KOPT-K1 (cell line): ENCODE measurements around the gene TRIM49.
"Not testable (repeated sequence)": the region's sequence is repeated elsewhere in the genome, so short reads cannot be mapped to it uniquely, and the experiment has no call there.

Source experiments
- H3K27ac ChIP-seq: fragments of 200-600 bp; sonication (generic); 2 replicates; pipeline ENCODE4 v1.5.1; 2016; ENCODE audit warnings: antibody characterized with exemption, mild to moderate bottlenecking, low read depth, low read length; ENCODE audit not compliant: poor library complexity, severe bottlenecking
- H3K36me3 ChIP-seq: fragments of 200-600 bp; sonication (generic); 2 replicates; pipeline ENCODE4 v1.5.1; 2017; ENCODE audit warnings: antibody characterized with exemption, mild to moderate bottlenecking, low read length, moderate library complexity; ENCODE audit not compliant: insufficient read depth
- H3K9me3 ChIP-seq: fragments of 200-600 bp; sonication (generic); 2 replicates; pipeline ENCODE4 v1.5.1; 2017; ENCODE audit warnings: antibody characterized with exemption, low read length, mild to moderate bottlenecking; ENCODE audit not compliant: insufficient read depth, poor library complexity, severe bottlenecking

The TRIM49 gene

GRCh38 chr11:89808475-89808874, at the start of gene TRIM49:
TRIM49 (minus strand) TSS chr11:89808575; CDS start chr11:89804469, 4,106 bp downstream.
- not testable (repeated sequence) for H3K27ac ChIP-seq, H3K9me3 ChIP-seq, H3K36me3 ChIP-seq

- H3K9me3 ChIP-seq, H3K36me3 ChIP-seq, H3K27ac ChIP-seq: not testable (repeated sequence)
Measured at GRCh38 chr11:89826694-89827093, 18.3 kb upstream of the TRIM49 start.

GRCh38 chr11:89820008-89820407, 11.6 kb upstream of the TRIM49 start:
- not testable (repeated sequence) for H3K27ac ChIP-seq, H3K36me3 ChIP-seq

GRCh38 chr11:89813535-89813934, 5.2 kb upstream of the TRIM49 start:
- not testable (repeated sequence) for H3K9me3 ChIP-seq, H3K36me3 ChIP-seq, H3K27ac ChIP-seq

More at GRCh38 chr11:89820008-89820407, 11.6 kb upstream of the TRIM49 start:
- H3K9me3 ChIP-seq: not testable (repeated sequence)

GRCh38 chr11:89787506-89788063, 20.8 kb downstream of the TRIM49 start:
- H3K36me3 ChIP-seq, H3K9me3 ChIP-seq: not testable (repeated sequence)

GRCh38 chr11:89785726-89786125, 22.6 kb downstream of the TRIM49 start:
- H3K27ac ChIP-seq, H3K36me3 ChIP-seq, H3K9me3 ChIP-seq: not testable (repeated sequence)

More at GRCh38 chr11:89787506-89788063, 20.8 kb downstream of the TRIM49 start:
- not testable (repeated sequence) for H3K27ac ChIP-seq

GRCh38 chr11:89750822-89751221, 57.6 kb downstream of the TRIM49 start:
- H3K9me3 ChIP-seq, H3K27ac ChIP-seq, H3K36me3 ChIP-seq: not testable (repeated sequence)
